ENCODE results near the gene ICAM4. TPM values are rescaled to one million over a fixed set of nuclear protein-coding genes. Genes with fewer than 3 reads are reported as not detected.

The ICAM4 gene
- total and polyA plus RNA-seq, 9 of the 15 experiments (the other 6 are each of a cell fraction or from before 2014, with no cell fraction given), result 14.1 to 86.1 (median 29.6) TPM

- TF ChIP-seq TRIM25 (IDR thresholded peaks at IDR 0.05; ENCODE audit: borderline replicate concordance) (no peak), MCM3 (IDR thresholded peaks at IDR 0.05) (no peak), STAT5B (CRISPR knock-in tag; IDR thresholded peaks at IDR 0.05) (no peak), POLR2B (IDR thresholded peaks at IDR 0.05; ENCODE audit: low read depth, partially characterized antibody) (no peak), RBM17 (IDR thresholded peaks at IDR 0.05; ENCODE audit: borderline replicate concordance, low read depth, low read length) (no peak), U2AF2 (optimal IDR thresholded peaks at IDR 0.05; ENCODE audit: low read depth, low read length) (no peak), ZFP1 (CRISPR knock-in tag; IDR thresholded peaks at IDR 0.05) (no peak), ZNF668 (CRISPR knock-in tag; IDR thresholded peaks at IDR 0.05) (no peak), TEAD1 (CRISPR knock-in tag; IDR thresholded peaks at IDR 0.05) (no peak), DPF2 (IDR thresholded peaks at IDR 0.05) (0 out of 2 replicates have a peak, but pooled peaks have one; percentile 44), THAP12 (CRISPR knock-in tag; IDR thresholded peaks at IDR 0.05) (no peak), XRCC3 (IDR thresholded peaks at IDR 0.05) (no peak)
- TF ChIP-seq, protein P1, sequence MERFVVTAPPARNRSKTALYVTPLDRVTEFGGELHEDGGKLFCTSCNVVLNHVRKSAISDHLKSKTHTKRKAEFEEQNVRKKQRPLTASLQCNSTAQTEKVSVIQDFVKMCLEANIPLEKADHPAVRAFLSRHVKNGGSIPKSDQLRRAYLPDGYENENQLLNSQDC (CRISPR knock-in tag; IDR thresholded peaks at IDR 0.05), result no peak
- TF ChIP-seq, protein P2, sequence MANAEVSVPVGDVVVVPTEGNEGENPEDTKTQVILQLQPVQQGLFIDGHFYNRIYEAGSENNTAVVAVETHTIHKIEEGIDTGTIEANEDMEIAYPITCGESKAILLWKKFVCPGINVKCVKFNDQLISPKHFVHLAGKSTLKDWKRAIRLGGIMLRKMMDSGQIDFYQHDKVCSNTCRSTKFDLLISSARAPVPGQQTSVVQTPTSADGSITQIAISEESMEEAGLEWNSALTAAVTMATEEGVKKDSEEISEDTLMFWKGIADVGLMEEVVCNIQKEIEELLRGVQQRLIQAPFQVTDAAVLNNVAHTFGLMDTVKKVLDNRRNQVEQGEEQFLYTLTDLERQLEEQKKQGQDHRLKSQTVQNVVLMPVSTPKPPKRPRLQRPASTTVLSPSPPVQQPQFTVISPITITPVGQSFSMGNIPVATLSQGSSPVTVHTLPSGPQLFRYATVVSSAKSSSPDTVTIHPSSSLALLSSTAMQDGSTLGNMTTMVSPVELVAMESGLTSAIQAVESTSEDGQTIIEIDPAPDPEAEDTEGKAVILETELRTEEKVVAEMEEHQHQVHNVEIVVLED (CRISPR knock-in tag; IDR thresholded peaks at IDR 0.05), result no peak
- TF ChIP-seq, protein P3, sequence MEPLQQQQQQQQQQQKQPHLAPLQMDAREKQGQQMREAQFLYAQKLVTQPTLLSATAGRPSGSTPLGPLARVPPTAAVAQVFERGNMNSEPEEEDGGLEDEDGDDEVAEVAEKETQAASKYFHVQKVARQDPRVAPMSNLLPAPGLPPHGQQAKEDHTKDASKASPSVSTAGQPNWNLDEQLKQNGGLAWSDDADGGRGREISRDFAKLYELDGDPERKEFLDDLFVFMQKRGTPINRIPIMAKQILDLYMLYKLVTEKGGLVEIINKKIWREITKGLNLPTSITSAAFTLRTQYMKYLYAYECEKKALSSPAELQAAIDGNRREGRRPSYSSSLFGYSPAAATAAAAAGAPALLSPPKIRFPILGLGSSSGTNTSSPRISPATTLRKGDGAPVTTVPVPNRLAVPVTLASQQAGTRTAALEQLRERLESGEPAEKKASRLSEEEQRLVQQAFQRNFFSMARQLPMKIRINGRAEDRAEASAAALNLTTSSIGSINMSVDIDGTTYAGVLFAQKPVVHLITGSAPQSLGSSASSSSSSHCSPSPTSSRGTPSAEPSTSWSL (CRISPR knock-in tag; IDR thresholded peaks at IDR 0.05; ENCODE audit: borderline replicate concordance), result no peak
- TF ChIP-seq, protein P4, sequence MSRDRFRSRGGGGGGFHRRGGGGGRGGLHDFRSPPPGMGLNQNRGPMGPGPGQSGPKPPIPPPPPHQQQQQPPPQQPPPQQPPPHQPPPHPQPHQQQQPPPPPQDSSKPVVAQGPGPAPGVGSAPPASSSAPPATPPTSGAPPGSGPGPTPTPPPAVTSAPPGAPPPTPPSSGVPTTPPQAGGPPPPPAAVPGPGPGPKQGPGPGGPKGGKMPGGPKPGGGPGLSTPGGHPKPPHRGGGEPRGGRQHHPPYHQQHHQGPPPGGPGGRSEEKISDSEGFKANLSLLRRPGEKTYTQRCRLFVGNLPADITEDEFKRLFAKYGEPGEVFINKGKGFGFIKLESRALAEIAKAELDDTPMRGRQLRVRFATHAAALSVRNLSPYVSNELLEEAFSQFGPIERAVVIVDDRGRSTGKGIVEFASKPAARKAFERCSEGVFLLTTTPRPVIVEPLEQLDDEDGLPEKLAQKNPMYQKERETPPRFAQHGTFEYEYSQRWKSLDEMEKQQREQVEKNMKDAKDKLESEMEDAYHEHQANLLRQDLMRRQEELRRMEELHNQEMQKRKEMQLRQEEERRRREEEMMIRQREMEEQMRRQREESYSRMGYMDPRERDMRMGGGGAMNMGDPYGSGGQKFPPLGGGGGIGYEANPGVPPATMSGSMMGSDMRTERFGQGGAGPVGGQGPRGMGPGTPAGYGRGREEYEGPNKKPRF (IDR thresholded peaks at IDR 0.05; ENCODE audit: low read depth, low read length), result no peak
- TF ChIP-seq, protein P5, sequence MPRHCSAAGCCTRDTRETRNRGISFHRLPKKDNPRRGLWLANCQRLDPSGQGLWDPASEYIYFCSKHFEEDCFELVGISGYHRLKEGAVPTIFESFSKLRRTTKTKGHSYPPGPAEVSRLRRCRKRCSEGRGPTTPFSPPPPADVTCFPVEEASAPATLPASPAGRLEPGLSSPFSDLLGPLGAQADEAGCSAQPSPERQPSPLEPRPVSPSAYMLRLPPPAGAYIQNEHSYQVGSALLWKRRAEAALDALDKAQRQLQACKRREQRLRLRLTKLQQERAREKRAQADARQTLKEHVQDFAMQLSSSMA (CRISPR knock-in tag; IDR thresholded peaks at IDR 0.05), result no peak
Observed at GRCh38 chr19:10305139-10305806, 18.5 kb downstream of the ICAM4 start (continued).
